B cell (primary cell): ENCODE results near the gene FAAH2. TPM values are rescaled to one million over a fixed set of nuclear protein-coding genes. Genes with fewer than 3 reads are reported as not detected.

Experiments used
- ATAC-seq: fragments of 200-7000 bp; cut with Tn5 transposase; one replicate; pipeline ENCODE4 v1.10.0; 2021; ENCODE audit warnings: low read depth, mild to moderate bottlenecking, moderate number of reproducible peaks, moderate library complexity
- CTCF ChIA-PET: fragments of 350-600 bp; sonication (Branson Sonifier 250); formaldehyde crosslinking; loops from one replicate; lab custom pipeline; 2021; ENCODE audit warnings: antibody characterized with exemption, inconsistent platforms; lab: Charles Lee
- POLR2A ChIA-PET: fragments of 350-600 bp; sonication (Branson Sonifier 250); formaldehyde crosslinking; loops from one replicate; lab custom pipeline; 2021; ENCODE audit warnings: antibody characterized with exemption; lab: Charles Lee
- DNase-seq: peaks from one replicate; pipeline ENCODE4 v3.0.0; 2013
- H2AFZ ChIP-seq: 2 replicates; pipeline ENCODE4 v1.6.1; 2012; ENCODE audit warnings: mild to moderate bottlenecking, low read depth, low read length; ENCODE audit not compliant: insufficient read depth, poor library complexity, severe bottlenecking
- H3K27ac ChIP-seq, 2 donors: 1 replicate in 1 of 2; 2 replicates in 1 of 2; pipeline ENCODE4 v1.5.1; 2012 to 2013; ENCODE audit warnings: low read length in 2 of 2, mild to moderate bottlenecking in 2 of 2, moderate library complexity in 1 of 2
- H3K27me3 ChIP-seq, 4 experiments: fragments of 200-600 bp in 1 of 4; sonication (generic) in 1 of 4; replicated peaks in 1 of 4; 1 replicate in 2 of 4; 2 replicates in 2 of 4; pipeline versions ENCODE4 v1.6.1 to v1.7.0; 2013 to 2016; ENCODE audit warnings: low read length in 3 of 4, mild to moderate bottlenecking in 2 of 4, mixed read lengths in 1 of 4, moderate library complexity in 1 of 4; ENCODE audit not compliant: insufficient read depth in 4 of 4, control insufficient read depth in 3 of 4; ENCODE audit errors: control extremely low read depth in 1 of 4
- H3K36me3 ChIP-seq, 2 experiments: replicated peaks in 1 of 2; 1 replicate in 1 of 2; 2 replicates in 1 of 2; pipeline versions ENCODE4 v1.6.1 to v1.7.1; 2013; ENCODE audit warnings: low read length in 1 of 2; ENCODE audit not compliant: insufficient read depth in 2 of 2, control insufficient read depth in 1 of 2; ENCODE audit errors: control extremely low read depth in 1 of 2, extremely low read depth in 1 of 2
- H3K4me1 ChIP-seq, 2 donors: fragments of 200-600 bp in 1 of 2; sonication (generic) in 1 of 2; 1 replicate in 1 of 2; 2 replicates in 1 of 2; pipeline versions ENCODE4 v1.5.1 to v1.6.1; 2013 to 2017; ENCODE audit warnings: low read length in 2 of 2; ENCODE audit not compliant: control insufficient read depth in 2 of 2, insufficient read depth in 2 of 2
- H3K4me2 ChIP-seq: replicated peaks from 2 replicates; pipeline ENCODE3; 2012; ENCODE audit warnings: mild to moderate bottlenecking, low read depth, low read length; ENCODE audit not compliant: poor library complexity, severe bottlenecking
- H3K4me3 ChIP-seq, 5 experiments: fragments of 200-600 bp in 1 of 5; sonication (generic) in 1 of 5; 1 replicate in 3 of 5; 2 replicates in 2 of 5; pipeline versions ENCODE4 v1.5.1 to v1.7.0; 2011 to 2016; ENCODE audit warnings: low read length in 4 of 5, mild to moderate bottlenecking in 4 of 5, low read depth in 2 of 5, control low read depth in 1 of 5, moderate library complexity in 1 of 5; ENCODE audit not compliant: insufficient read depth in 1 of 5; ENCODE audit errors: control extremely low read depth in 1 of 5, extremely low read depth in 1 of 5
- H3K79me2 ChIP-seq: fragments of 200-600 bp; sonication (generic); one replicate; pipeline ENCODE4 v1.6.0; 2016; ENCODE audit warnings: low read length; ENCODE audit not compliant: control insufficient read depth, insufficient read depth
- H3K9ac ChIP-seq: fragments of 200-600 bp; sonication (generic); 2 replicates; pipeline ENCODE4 v1.6.1; 2017; ENCODE audit warnings: mild to moderate bottlenecking, low read length, moderate library complexity
- H3K9me3 ChIP-seq, 3 donors: one replicate each; pipeline versions ENCODE4 v1.6.1 to v1.7.1; 2013; ENCODE audit warnings: low read length in 2 of 3; ENCODE audit not compliant: control insufficient read depth in 2 of 3, insufficient read depth in 1 of 3; ENCODE audit errors: control extremely low read depth in 1 of 3
- H4K20me1 ChIP-seq: 2 replicates; pipeline ENCODE4 v1.6.0; 2012; ENCODE audit warnings: mild to moderate bottlenecking, low read length; ENCODE audit not compliant: insufficient read depth, control insufficient read depth, poor library complexity, severe bottlenecking
- H3K27ac Mint-ChIP-seq: one replicate; pipeline ENCODE4 v1.8.0; 2021; ENCODE audit warnings: mixed read lengths
- H3K27me3 Mint-ChIP-seq: one replicate; pipeline ENCODE4 v1.8.0; 2021; ENCODE audit warnings: mixed read lengths
- H3K4me1 Mint-ChIP-seq: one replicate; pipeline ENCODE4 v1.8.0; 2021; ENCODE audit warnings: mixed read lengths
- H3K4me3 Mint-ChIP-seq: one replicate; pipeline ENCODE4 v1.8.0; 2021; ENCODE audit warnings: mixed read lengths
- H3K9me3 Mint-ChIP-seq: one replicate; pipeline ENCODE4 v1.8.0; 2022; ENCODE audit warnings: mixed read lengths; ENCODE audit not compliant: insufficient read depth
- EZH2 ChIP-seq: IDR thresholded peaks from 2 replicates; pipeline ENCODE4 v1.6.1; 2012; ENCODE audit warnings: borderline replicate concordance, low read depth, mild to moderate bottlenecking, moderate library complexity, low read length; ENCODE audit not compliant: insufficient read depth, poor library complexity, severe bottlenecking
- WGBS: methylation state at CpG from one replicate; pipeline ENCODE4 v1.1.5; 2013; ENCODE audit warnings: missing lambda C conversion rate; ENCODE audit not compliant: insufficient coverage; 5-methylcytosine and 5-hydroxymethylcytosine counted together
- intact Hi-C: fragments of 100-400 bp; cut with micrococcal nuclease; formaldehyde crosslinking; loops from one replicate; pipeline ENCODE4 v1.10.0; 2022
- polyA plus RNA-seq: library from polyadenylated mRNA; depleted of rRNA; stranded (reverse); fragments of >200 nt; gene quantifications from 2 replicates; pipeline ENCODE4 v1.2.3, GENCODE V29; 2012
- total RNA-seq, 2 donors: library from RNA; stranded (reverse); fragments of 120-200 nt in 1 of 2; gene quantifications; 1 replicate in 1 of 2; 2 replicates in 1 of 2; pipeline versions ENCODE4 v1.2.3 to v1.2.4, GENCODE V29; 2013 to 2022
- TF ChIP-seq, protein P1 (sequence below): fragments of 200-600 bp; IDR thresholded peaks from one replicate; pipeline ENCODE4 v1.8.0; 2022; ENCODE audit warnings: antibody characterized with exemption, mild to moderate bottlenecking

Gene FAAH2
- total and polyA plus RNA-seq, 2 donors (not counting 1 experiment from before 2014, with no cell fraction given) = 0.85 to 18.0 TPM

DNA sequence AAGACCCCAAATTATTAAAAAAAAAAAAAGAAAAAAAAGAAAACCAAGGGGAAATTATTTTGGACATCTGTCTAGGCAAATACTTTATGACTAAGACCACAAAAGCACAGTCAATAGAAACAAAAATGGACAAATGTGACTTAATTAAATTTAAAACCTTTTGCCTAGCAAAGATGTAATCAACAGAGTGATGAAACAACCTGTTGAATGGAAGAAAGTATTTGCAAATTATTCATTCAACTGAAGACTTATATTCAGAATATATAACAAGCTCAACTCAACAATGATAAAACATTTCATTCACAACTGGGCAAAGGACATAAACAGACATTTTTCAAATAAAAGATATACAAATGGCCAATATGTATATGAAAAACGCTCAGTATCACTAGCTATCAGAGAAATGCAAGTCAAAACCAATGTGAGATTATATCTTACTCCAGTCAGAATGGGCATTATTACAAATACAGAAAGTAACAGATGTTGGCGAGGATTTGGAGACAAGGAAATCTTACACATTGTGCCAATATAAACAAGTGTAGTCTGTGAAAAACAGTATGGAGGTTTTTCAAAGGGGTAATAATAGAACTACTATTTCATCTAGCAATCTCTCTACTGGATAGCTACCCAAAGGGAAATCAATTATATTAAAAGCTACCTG is 67.1 kb downstream of the FAAH2 start:
- Histone ChIP-seq H4K20me1 (no peaks in the 10 kb centered on the region), H3K9me3 (peaks cover 0 to 4% (median 0%) of the 10 kb centered on the region in 3 donors), H3K79me2 (no peaks in the 10 kb centered on the region), H2AFZ (no peak overlapping the region), H3K4me1 (no peaks in the 10 kb centered on the region), H3K9ac (no peak overlapping the region), H3K36me3 (no peaks in the 10 kb centered on the region), H3K4me2 (no peak overlapping the region), H3K4me3 (no peak overlapping the region), H3K27me3 (no peaks in the 10 kb centered on the region), H3K27ac (no peak overlapping the region)
- Mint-ChIP-seq H3K27ac (no peak overlapping the region), H3K4me3 (no peak overlapping the region), H3K9me3 (peaks cover 2% of the 10 kb centered on the region), H3K4me1 (no peaks in the 10 kb centered on the region), H3K27me3 (no peaks in the 10 kb centered on the region)
- CTCF ChIA-PET = no interaction called here
- TF ChIP-seq EZH2 = no peak
- TF ChIP-seq, protein P1, sequence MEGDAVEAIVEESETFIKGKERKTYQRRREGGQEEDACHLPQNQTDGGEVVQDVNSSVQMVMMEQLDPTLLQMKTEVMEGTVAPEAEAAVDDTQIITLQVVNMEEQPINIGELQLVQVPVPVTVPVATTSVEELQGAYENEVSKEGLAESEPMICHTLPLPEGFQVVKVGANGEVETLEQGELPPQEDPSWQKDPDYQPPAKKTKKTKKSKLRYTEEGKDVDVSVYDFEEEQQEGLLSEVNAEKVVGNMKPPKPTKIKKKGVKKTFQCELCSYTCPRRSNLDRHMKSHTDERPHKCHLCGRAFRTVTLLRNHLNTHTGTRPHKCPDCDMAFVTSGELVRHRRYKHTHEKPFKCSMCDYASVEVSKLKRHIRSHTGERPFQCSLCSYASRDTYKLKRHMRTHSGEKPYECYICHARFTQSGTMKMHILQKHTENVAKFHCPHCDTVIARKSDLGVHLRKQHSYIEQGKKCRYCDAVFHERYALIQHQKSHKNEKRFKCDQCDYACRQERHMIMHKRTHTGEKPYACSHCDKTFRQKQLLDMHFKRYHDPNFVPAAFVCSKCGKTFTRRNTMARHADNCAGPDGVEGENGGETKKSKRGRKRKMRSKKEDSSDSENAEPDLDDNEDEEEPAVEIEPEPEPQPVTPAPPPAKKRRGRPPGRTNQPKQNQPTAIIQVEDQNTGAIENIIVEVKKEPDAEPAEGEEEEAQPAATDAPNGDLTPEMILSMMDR = no peak
- intact Hi-C loops = no loop called here
- POLR2A ChIA-PET = no interaction called here
- DNase-seq (no peak), ATAC-seq (no peak)
- WGBS = no CpG with 5 or more reads among the region's 2 CpGs

DNA sequence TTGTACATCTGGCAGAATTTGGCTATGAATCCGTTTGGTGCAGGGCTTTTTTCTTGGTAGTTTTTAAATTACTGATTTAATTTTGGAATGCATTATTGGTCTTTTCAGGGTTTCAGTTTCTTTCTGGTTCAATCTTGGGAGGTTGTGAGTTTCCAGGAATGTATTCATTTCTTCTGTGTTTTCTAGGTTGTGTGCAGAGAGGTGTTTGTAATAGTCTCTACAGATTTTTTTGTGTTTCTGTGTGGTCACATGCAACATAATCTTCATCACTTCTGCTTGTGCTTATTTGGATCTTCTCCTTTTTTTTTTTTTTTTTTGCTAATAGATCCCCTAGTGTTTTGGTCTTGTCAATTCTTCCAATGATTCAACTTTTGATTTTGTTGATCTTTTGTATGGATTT is 77.6 kb downstream of the FAAH2 start:
- Histone ChIP-seq H3K9me3 (no peaks in the 10 kb centered on the region), H3K36me3 (no peaks in the 10 kb centered on the region), H3K4me1 (no peaks in the 10 kb centered on the region), H2AFZ (no peak overlapping the region), H3K9ac (no peak overlapping the region), H3K27ac (no peak overlapping the region), H3K4me2 (no peak overlapping the region), H4K20me1 (no peaks in the 10 kb centered on the region), H3K4me3 (no peak overlapping the region), H3K27me3 (no peaks in the 10 kb centered on the region), H3K79me2 (no peaks in the 10 kb centered on the region)
- no peak for ATAC-seq
- DNase-seq = no peak
- Mint-ChIP-seq H3K4me3 (no peak overlapping the region), H3K27ac (no peak overlapping the region), H3K27me3 (no peaks in the 10 kb centered on the region), H3K4me1 (no peaks in the 10 kb centered on the region), H3K9me3 (no peaks in the 10 kb centered on the region)
- no CpG with 5 or more reads among the region's 1 CpG for WGBS
- no peak for TF ChIP-seq EZH2
- TF ChIP-seq, protein P1 = no peak
- intact Hi-C loops = no loop called here
- ChIA-PET POLR2A (no interaction called here), CTCF (no interaction called here)
